Mucosa of gallbladder (tissue), 1 donor: ENCODE measurements around the gene USH2A. TPM values are rescaled to one million over a fixed set of nuclear protein-coding genes. Genes with fewer than 3 reads are reported as not detected.
"Not testable (repeated sequence)": the region's sequence is repeated elsewhere in the genome, so short reads cannot be mapped to it uniquely, and the experiment has no call there.

Source experiments
- DNase-seq: peaks from one replicate; pipeline ENCODE4 v3.0.0-alpha.2; 2020; ENCODE audit warnings: low spot score
- total RNA-seq: library from RNA; stranded (reverse); gene quantifications from one replicate; pipeline ENCODE4 v1.2.1, GENCODE V29; 2021
- donor health status: DM: no; HTN: no; CAD: no.

The USH2A gene
- total RNA-seq, 1 donor from 2014 or later: 0.03 TPM

DNA sequence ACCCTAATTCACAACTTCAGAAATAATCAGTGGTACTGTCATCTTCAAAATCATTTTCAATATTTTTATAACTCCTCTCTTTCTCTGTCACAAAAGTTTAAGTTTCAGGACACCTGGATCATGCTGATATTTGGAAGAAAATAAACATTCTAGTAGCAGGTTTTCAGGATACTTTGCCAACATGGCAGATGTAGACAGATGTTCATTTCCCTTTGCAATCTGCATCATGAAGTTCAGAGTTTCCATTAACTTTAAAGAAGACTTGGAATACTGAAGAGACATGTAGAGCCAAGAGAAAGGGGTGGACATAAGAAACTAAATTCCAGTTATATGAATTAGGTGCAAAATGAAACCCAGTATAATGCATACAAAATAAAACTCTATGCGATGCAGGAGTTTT, 218.1 kb downstream of the USH2A start:
- DNase-seq: no peak

GRCh38 chr1:216201946-216202345, 221.3 kb downstream of the USH2A start:
- no peak for DNase-seq

GRCh38 chr1:216200941-216201340, 222.3 kb downstream of the USH2A start:
- no peak for DNase-seq

GRCh38 chr1:216194721-216195120, 228.5 kb downstream of the USH2A start:
- DNase-seq: no peak

GRCh38 chr1:216193839-216194443, 229.3 kb downstream of the USH2A start:
- no peak for DNase-seq

DNA sequence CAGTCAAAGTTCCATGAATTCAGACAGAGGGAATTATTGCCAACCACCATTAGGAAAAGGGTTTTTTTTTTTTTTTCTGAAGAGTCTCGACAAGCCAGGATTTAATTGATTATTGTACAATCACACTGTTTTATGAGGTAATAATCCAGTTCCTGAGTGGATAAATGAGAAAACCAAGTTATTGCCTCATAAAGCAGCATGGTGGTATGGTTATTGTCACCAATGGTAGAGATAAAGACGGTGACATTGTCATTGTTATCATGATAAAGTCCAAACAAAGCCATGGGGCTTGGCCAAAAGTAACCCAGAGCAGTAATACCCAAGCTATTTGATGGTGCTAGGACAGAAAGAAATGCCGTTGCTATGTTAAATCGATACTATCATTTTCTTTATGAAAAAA, 232.8 kb downstream of the USH2A start:
- DNase-seq: no peak

GRCh38 chr1:216186816-216187215, 236.4 kb downstream of the USH2A start:
- DNase-seq: peak; percentile 25

- no peak for DNase-seq
These were observed 237.1 kb downstream of the USH2A start for GRCh38 chr1:216186141-216186540.

- DNase-seq: no peak
These were observed 239.0 kb downstream of the USH2A start for GRCh38 chr1:216184126-216184680.

GRCh38 chr1:216183454-216183853, 239.8 kb downstream of the USH2A start:
- no peak for DNase-seq

DNA sequence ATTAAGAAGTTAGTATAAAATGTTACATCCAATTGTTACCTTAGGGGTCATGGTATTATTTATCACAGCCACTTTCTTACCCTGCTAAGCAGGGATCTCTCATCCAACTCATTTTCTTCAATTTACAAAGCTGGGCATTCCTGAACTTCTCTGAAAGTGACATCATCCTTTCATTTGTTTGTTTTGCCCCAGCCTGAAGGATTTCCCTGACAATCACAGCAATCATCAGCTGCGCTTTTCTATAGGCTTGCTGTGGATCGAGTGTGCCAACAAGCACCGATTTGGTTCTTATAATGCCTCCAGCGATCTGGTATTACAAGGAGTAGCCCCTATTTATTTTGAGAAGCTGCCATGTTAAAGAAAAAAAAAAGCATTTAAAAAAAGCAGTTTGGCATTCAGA, 240.2 kb downstream of the USH2A start:
- no peak for DNase-seq

- DNase-seq: no peak
These were observed 241.7 kb downstream of the USH2A start for GRCh38 chr1:216181590-216181989.

DNA sequence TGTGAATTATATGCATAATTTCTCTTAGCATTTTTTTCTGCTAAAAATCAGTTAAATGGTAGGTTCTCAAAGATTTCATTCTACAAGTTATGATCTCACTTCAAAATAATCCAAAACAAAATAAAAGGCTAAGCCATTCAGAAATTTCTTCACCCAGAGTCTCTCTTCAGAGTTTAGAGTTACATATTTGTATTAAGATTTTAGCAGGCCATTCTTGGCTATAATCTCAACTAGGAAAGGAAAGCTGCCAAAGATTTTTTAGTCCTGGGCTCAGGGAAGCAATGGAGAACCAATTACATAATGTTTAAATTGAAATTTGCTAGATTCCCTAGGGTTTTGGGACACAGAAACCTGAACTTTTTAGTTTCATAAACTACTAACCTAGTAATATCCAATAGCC, 245.0 kb downstream of the USH2A start:
- no peak for DNase-seq

DNA sequence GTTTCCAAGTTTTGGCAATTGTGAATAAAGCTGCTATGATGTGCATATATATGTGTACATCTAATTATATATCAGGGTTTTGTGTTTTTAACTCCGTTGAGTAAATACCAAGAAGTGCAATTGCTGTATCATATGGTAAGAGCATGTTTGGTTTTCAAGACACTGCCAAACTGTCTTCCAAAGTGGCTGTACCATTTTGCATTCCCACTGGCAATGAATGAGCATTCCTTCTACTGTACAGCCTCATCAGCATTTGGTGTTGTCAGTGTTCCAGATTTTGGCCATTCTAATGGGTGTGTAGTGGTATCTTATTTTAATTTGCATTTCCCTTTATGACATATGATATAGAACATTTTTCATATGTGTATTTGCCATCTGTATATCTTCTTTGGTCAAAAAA, 246.3 kb downstream of the USH2A start:
- DNase-seq: no peak

DNA sequence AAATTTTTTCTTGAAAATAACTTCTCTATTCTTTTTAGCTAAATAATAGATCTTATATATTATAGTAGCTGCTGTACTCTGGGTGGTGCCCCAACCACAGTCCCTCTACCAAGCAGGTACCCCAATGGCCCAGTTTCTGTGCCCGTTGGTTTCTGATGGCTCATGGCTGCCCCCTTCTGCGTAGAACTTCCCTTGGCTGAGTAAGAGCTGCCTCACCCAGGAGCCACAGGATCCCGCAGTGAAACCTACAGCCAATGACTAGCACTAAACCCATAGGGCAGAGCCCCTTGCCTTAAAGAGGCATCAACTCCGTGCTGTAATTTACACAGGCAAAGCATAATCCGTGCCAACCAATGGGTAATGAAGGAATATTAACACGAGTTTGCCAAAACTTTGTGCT, 247.5 kb downstream of the USH2A start:
- DNase-seq: no peak

DNA sequence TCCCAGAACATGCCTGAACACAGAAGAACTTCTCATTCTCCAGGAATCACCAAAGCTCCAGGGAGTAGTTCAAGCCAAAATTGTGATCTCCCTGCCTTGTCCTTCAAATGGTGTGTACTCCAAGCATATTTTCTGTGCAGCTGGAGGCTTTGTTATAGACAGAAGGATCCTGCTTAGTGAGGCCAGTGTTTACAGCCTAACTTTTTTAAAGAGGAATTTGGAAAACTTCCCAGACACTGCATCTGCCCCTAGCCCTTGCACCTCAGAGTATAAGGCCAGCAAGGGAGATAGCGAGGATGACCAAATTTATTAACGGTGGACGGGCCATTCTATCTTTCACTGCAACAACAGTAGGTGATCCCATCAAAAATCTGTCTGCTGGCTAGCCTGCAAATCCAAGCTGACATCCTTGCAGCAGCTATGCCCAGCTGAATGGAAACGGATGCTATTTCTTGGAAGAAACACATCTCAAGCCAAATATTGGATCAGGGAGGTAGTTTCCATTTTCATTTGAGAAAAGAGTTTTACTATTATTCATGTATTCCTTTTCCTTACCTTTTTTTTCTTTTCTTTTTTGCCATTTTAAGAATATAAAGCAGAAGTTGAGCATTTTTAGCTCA, 249.8 kb downstream of the USH2A start:
- DNase-seq: no peak

GRCh38 chr1:216169351-216169750, 253.9 kb downstream of the USH2A start:
- DNase-seq: no peak

- DNase-seq: no peak
These were observed 254.7 kb downstream of the USH2A start for GRCh38 chr1:216168546-216168945.

- no peak for DNase-seq
These were observed 269.2 kb downstream of the USH2A start for GRCh38 chr1:216154063-216154462.

GRCh38 chr1:216153130-216153529, 270.1 kb downstream of the USH2A start:
- DNase-seq: no peak

GRCh38 chr1:216145451-216146018, 277.7 kb downstream of the USH2A start:
- DNase-seq: not testable (repeated sequence)

- no peak for DNase-seq
These were observed 278.4 kb downstream of the USH2A start for GRCh38 chr1:216144661-216145450.
